ENCODE results near the gene MFAP2.

MFAP2 gene, protein sequence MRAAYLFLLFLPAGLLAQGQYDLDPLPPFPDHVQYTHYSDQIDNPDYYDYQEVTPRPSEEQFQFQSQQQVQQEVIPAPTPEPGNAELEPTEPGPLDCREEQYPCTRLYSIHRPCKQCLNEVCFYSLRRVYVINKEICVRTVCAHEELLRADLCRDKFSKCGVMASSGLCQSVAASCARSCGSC

DNA sequence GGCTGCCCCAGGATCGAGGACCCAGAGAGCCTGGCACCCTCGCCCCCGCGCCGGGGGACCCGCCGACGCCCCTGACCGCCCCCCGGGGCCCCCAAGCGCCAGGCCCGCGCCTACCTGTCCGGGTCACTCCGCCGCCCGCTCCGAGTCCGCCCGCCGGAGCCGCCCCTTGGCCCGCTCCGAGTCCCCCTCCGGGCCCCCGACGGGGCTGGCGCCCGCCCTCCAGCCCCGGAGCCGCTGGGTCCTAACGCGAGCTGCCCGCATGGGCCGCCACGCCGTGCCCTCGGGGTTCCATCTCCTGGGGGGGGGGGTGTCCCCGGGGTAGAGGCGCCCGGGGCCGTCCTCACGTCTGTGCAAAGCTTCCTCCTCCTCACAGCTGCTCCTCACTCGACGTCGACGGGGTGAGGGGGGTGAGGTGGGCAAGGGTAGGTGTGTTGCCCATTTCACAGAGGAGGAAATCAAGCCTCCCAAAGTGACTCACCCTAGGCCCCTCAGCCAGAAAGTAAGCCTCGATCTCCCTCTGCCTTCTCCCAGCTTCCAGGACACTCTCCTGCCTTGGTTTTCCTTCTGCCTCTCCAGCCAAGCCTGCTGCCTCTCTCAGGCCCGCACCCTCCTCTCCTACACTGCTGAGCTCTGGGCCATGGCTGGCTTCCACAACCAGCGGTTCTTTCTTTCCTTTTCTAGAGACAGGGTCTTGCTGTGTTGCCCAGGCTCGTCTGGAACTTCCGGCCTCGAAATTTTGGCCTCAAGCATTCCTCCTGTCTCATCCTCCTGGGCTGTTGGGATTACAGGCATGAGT, at the start of gene MFAP2:
MFAP2 (minus strand) TSS at position 148 of the 796 bp plus-strand sequence. CDS start 2,347 bp downstream, outside the sequence.
- TF ChIP-seq, protein P1, sequence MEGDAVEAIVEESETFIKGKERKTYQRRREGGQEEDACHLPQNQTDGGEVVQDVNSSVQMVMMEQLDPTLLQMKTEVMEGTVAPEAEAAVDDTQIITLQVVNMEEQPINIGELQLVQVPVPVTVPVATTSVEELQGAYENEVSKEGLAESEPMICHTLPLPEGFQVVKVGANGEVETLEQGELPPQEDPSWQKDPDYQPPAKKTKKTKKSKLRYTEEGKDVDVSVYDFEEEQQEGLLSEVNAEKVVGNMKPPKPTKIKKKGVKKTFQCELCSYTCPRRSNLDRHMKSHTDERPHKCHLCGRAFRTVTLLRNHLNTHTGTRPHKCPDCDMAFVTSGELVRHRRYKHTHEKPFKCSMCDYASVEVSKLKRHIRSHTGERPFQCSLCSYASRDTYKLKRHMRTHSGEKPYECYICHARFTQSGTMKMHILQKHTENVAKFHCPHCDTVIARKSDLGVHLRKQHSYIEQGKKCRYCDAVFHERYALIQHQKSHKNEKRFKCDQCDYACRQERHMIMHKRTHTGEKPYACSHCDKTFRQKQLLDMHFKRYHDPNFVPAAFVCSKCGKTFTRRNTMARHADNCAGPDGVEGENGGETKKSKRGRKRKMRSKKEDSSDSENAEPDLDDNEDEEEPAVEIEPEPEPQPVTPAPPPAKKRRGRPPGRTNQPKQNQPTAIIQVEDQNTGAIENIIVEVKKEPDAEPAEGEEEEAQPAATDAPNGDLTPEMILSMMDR (IDR thresholded peaks at IDR 0.05; ENCODE audit: insufficient read depth, missing control alignments), result no peak
- FAIRE-seq, result no peak
- no peak for DNase-seq (ENCODE audit: insufficient read length, low spot score)

DNA sequence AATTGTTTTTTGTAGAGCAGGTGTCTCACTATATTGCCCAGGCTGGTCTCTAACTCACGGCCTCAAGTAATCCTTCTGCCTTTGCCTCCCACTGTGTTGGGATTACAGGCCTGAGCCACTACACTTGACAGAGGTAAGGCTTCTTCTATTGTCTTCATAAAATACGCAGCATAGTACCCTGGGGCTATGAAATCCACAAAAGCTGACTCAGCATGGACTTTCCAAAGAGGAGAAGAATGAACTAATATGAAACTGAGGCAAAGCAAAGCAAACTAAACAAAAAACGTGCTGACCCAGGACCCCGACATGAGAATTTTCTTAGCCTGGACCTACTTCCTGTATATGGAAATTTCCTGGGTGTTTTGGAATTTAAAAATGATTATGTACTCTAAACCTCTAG, 49.8 kb upstream of the MFAP2 start:
- DNase-seq (ENCODE audit: insufficient read length, low spot score), result no peak
- FAIRE-seq, result no peak
- TF ChIP-seq, protein P1 (IDR thresholded peaks at IDR 0.05; ENCODE audit: insufficient read depth, missing control alignments), result no peak

DNA sequence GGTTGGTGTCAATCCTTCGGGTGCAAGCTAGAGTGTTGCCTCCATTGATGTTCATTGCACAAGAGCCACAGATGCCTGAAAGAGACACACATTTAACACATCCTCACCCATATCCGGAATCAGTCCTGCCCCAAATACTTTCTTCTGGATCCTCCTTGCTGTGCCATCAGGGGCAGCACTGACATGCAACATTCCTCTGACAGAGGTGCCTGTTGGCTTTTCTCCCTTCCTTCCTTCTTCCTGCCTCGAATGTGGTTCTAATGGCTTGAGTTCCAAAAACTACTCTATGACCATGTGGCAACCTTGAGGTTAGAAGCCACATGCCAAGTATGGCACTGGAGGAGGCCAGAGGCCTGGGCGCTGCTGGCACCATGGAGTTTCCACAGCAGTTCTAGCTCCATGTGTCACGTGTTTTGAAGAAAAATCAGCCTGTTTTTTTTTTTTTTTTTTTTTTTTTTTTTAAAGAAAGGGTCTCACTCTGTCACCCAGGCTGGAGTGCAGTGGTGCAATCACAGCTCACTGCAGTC, 48.3 kb upstream of the MFAP2 start:
- no peak for DNase-seq (ENCODE audit: insufficient read length, low spot score)
- TF ChIP-seq, protein P1 (IDR thresholded peaks at IDR 0.05; ENCODE audit: insufficient read depth, missing control alignments), result no peak
- FAIRE-seq, result no peak

DNA sequence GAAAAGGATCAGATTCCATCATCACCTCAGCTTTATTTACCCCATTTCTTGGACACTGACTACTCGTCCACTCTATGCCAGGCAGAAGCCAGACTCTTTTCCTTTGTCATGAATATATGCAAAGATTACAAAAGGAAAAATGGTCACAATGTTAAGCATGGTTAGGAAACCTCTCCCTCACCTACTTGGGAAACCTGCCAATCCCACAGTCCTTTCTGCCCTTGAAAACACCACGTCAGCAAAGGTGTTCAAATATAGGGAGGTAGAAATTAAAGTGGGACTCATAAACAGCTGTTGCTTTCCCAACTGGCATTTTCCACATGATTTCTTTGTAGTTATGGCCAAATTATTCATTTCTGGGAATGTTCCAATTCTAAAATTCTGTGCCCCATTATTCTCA, 47.5 kb upstream of the MFAP2 start:
- TF ChIP-seq, protein P1 (IDR thresholded peaks at IDR 0.05; ENCODE audit: insufficient read depth, missing control alignments), result no peak
- DNase-seq (ENCODE audit: insufficient read length, low spot score), result no peak
- FAIRE-seq, result no peak

DNA sequence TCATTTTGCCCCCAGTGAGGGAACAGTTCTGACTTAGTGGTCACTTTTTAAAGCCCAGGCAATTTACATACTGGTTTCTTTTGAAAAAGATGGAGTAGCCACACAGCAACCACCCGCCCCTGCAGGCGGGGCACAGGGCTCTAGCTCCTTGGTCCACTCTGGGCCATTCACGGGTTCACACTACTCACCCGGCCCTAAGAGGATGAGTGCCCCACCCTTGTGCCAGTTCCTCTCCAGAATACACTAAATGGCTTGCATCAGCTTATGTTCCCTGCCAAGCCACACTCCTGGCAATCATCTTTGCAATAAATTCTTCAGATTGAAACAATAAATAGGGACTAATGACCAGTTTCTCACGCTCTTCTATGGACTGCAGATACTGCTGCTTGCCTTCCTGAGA, 47.0 kb upstream of the MFAP2 start:
- FAIRE-seq, result no peak
- no peak for DNase-seq (ENCODE audit: insufficient read length, low spot score)
- TF ChIP-seq, protein P1 (IDR thresholded peaks at IDR 0.05; ENCODE audit: insufficient read depth, missing control alignments), result no peak

DNA sequence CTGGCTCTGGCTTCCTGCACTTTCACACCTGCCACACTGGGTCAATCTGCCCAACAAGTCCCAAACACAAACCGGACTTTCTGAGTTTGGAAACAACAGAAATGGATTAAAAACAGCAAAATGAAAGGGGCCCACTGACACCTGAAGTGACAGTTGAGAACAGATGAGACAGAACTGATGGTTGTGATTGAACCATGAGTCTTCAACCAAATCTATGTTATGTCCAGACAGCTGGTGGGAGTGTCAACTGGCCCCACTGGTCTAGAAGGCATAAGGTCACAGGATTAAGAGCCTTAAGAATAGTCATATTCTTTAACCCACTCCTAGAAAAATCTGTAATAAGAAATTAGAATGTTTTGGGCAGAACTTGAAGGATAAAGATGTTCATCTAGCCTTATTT, 44.3 kb upstream of the MFAP2 start:
- FAIRE-seq (no peak), DNase-seq (ENCODE audit: insufficient read length, low spot score) (no peak)
- TF ChIP-seq, protein P1 (IDR thresholded peaks at IDR 0.05; ENCODE audit: insufficient read depth, missing control alignments), result no peak

DNA sequence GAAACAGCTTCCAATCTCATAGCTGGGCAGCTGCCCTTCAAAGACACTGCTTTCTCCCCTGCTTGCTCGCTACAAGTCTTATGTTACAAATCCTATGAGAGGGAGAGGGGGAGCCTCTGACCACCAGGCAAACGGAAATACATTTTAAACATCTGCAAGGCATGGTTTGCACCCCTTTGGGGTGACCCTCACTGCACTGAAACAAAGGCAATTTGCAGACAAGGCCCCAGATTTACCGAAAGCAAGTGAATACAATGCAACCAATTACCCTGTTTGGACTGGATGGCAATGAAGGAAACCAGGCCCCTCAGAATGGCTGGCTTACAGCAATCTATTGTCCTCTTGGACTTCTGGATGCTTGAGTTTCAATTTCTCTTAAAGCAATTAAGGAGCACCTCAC, 43.2 kb upstream of the MFAP2 start:
- TF ChIP-seq, protein P1 (IDR thresholded peaks at IDR 0.05; ENCODE audit: insufficient read depth, missing control alignments), result no peak
- no peak for DNase-seq (ENCODE audit: insufficient read length, low spot score)
- FAIRE-seq, result no peak

Measured in D721Med (cell line).